GM12892 (cell line): ENCODE measurements around the gene SHISA6.

Experiments
- DNase-seq: peaks from one replicate; pipeline ENCODE4 v3.0.0; 2011; ENCODE audit not compliant: insufficient read length
- FAIRE-seq: peaks from 2 replicates; lab custom pipeline; 2011; peaks lifted over from hg19 to GRCh38; lab: Jason Lieb, UNC
- POLR2A ChIP-seq: IDR thresholded peaks from 2 replicates; pipeline ENCODE4 v1.6.1; 2011; ENCODE audit warnings: low read depth, low read length, control low read depth
- POLR2AphosphoS5 ChIP-seq: IDR thresholded peaks from 2 replicates; pipeline ENCODE4 v1.6.1; 2011; ENCODE audit warnings: low read depth, low read length, control low read depth
- TAF1 ChIP-seq: IDR thresholded peaks from 2 replicates; pipeline ENCODE4 v1.6.1; 2011; ENCODE audit warnings: low read depth, mild to moderate bottlenecking, control low read depth, low read length, borderline replicate concordance

The SHISA6 gene

GRCh38 chr17:11545002-11545401, 304.0 kb downstream of the SHISA6 start:
- no peak for DNase-seq
- TF ChIP-seq POLR2AphosphoS5 (no peak), TAF1 (no peak), POLR2A (no peak)
- FAIRE-seq = no peak

- FAIRE-seq = no peak
- DNase-seq = no peak
- TF ChIP-seq POLR2AphosphoS5 = no peak
- TF ChIP-seq TAF1 = no peak
- TF ChIP-seq POLR2A = no peak
These were observed 304.7 kb downstream of the SHISA6 start for GRCh38 chr17:11545696-11546095.

DNA sequence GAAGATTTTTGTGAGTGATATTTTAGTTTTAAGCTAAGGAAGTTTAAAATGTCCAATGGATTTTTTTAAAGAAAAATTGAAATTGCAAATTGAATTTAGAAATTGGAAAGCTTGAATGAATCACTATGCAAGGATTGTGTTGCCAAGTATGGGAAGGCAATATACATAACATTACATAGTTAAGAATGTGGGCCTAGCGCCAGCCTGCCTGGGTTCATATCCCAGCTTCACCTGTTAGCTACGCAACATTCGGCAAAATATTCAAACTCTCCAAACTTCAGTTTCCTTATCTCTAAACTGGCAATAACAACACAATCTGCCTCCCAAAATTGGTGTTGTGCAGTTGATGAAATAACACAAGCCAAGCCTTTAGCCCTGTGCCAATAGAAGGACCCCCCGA, 306.8 kb downstream of the SHISA6 start:
- TF ChIP-seq POLR2A (no peak), TAF1 (no peak), POLR2AphosphoS5 (no peak)
- FAIRE-seq (no peak), DNase-seq (no peak)

- FAIRE-seq = no peak
- TF ChIP-seq POLR2AphosphoS5 (no peak), TAF1 (no peak), POLR2A (no peak)
- DNase-seq = no peak
These were observed 307.4 kb downstream of the SHISA6 start for GRCh38 chr17:11548398-11548797.

- no peak for TF ChIP-seq TAF1
- no peak for TF ChIP-seq POLR2AphosphoS5
- TF ChIP-seq POLR2A = no peak
- FAIRE-seq (no peak), DNase-seq (no peak)
These were observed 309.4 kb downstream of the SHISA6 start for GRCh38 chr17:11550431-11550830.

DNA sequence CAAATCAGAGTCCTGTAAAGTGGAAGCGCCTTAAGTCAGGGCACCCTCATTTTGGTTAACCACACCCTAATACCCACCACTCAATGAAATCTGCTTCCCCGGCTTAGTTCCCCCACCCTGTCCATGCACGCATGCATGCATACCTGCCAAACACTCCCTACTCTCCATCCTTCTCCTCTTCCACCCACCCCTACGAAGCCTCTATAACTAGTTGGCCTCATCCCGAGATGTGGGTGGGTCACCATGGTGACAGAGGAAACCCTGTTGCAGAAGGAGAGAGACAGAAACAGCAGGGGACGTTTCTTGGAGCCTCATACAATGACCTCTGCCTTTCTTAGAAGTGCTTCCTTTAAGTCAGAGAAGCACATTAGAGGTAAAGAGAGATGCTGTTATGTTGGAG, 310.4 kb downstream of the SHISA6 start:
- no peak for TF ChIP-seq POLR2A
- TF ChIP-seq POLR2AphosphoS5 = no peak
- TF ChIP-seq TAF1 = no peak
- FAIRE-seq (no peak), DNase-seq (no peak)

- FAIRE-seq = no peak
- no peak for DNase-seq
These were observed 312.1 kb downstream of the SHISA6 start for GRCh38 chr17:11553135-11553534.

DNA sequence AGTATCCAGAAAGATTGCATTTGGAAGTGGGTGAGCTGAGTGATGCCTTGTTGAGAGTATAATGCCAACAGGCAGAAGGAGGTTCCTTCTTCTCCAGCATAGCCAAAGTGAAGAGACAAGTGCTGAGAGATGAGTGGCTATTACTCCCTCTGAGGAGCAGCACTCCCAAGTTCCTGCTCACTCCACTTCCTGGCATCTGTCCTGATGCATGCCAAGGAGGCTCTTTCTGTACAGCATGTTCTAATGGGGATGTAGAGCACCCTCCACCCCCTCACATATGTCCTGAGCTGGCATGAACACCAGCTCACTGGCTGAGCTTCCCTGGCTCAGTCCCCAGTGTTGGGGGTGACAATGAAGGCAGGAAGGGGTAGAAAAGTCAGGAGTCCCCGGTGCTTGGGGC, 313.0 kb downstream of the SHISA6 start:
- FAIRE-seq = no peak
- no peak for DNase-seq
- TF ChIP-seq TAF1 (no peak), POLR2AphosphoS5 (no peak), POLR2A (no peak)

More at GRCh38 chr17:11553135-11553534, 312.1 kb downstream of the SHISA6 start:
- TF ChIP-seq POLR2A = no peak

DNA sequence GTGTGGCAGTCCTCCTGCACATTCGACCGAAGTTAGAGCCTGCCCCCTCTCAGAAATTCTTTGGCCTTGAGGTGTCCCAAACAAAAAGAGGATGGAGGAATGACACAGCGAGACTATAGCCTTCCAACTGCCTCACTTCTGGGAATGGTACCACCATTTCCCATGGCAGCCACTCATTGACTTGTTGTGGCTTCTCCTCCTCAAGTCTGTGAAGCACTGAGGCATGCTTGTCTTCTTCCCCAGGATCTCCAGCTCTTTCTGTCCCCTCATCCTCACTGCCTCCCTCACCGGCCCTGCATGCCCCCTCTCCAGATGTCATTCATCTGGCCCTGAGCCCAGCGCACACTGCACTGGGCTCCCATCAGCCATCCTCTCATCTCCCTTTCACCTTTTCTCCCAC, 313.5 kb downstream of the SHISA6 start:
- no peak for FAIRE-seq
- DNase-seq = no peak
- no peak for TF ChIP-seq POLR2AphosphoS5
- no peak for TF ChIP-seq TAF1
- TF ChIP-seq POLR2A = no peak

DNA sequence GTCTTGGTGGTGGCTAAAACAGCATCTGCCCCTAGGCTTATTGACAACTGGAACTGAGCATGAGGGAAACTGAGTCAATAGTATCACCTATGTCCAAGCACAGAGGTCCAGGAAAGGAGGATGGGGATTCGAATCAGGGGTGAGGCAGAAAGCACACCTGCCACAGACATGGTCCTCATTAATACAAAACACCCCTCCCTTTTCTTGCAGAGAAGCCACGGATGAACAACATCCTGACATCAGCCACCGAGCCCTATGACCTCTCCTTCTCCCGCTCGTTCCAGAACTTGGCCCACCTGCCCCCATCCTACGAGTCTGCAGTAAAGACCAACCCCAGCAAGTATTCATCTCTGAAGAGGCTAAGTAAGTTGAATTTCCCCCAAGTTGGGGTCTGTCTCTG, 314.5 kb downstream of the SHISA6 start:
- DNase-seq = no peak
- FAIRE-seq = no peak
- TF ChIP-seq POLR2A = no peak
- TF ChIP-seq POLR2AphosphoS5 = no peak
- no peak for TF ChIP-seq TAF1

GRCh38 chr17:11557727-11558452, 316.9 kb downstream of the SHISA6 start:
- no peak for DNase-seq
- no peak for FAIRE-seq
- no peak for TF ChIP-seq TAF1
- no peak for TF ChIP-seq POLR2AphosphoS5
- TF ChIP-seq POLR2A = no peak

- DNase-seq = no peak
- no peak for TF ChIP-seq POLR2A
- TF ChIP-seq TAF1 = no peak
- TF ChIP-seq POLR2AphosphoS5 = no peak
- FAIRE-seq = no peak
These were observed 317.7 kb downstream of the SHISA6 start for GRCh38 chr17:11558681-11559234.

GRCh38 chr17:11559601-11560000, 318.6 kb downstream of the SHISA6 start:
- DNase-seq = no peak
- FAIRE-seq = no peak
- TF ChIP-seq TAF1 (no peak), POLR2A (no peak), POLR2AphosphoS5 (no peak)

DNA sequence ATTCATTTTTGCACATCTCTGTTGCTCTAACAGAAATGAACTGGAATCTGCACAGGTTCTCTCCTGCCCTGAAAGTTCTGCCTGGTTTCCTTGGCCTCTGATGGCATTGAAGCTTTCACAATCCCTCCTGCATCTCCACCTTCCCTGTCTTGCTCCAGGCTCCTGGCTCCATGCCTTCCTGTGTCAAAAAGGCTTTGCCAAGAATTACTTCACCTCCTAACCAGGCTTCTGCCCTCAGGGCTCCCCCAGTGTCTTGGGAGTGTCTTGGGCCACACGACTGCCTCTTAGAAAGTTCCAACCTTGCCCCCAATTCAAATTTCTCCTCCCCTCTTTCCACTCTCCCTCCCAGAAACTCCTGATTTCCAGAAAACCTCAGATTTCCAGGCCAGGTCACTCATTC, 320.3 kb downstream of the SHISA6 start:
- no peak for TF ChIP-seq POLR2A
- no peak for TF ChIP-seq POLR2AphosphoS5
- no peak for TF ChIP-seq TAF1
- FAIRE-seq (no peak), DNase-seq (no peak)
